Measurements from ENCODE around the gene ZNF766. TPM values are rescaled to one million over a fixed set of nuclear protein-coding genes. Genes with fewer than 3 reads are reported as not detected.

The ZNF766 gene
- total RNA-seq, 1 experiment from 2014 or later: 32.9 TPM

DNA sequence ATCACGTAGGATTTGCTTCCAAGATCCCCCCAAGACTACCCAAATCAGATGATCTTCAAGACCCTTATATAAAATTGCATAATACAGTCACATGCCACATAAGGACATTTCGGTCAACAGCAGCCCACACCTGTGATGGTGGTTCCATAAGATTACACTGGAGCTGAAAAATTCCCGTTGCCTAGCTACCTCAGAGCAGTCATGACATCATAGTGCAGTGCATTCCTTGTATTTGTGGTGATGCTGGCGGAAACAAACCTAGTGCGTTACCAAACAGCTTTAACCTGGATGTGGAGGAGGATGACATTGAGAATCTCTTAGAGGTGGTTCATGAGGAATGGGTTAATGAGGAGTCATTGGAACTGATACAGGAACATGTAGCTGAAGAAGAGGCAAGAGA, 4.8 kb downstream of the ZNF766 start (continued):
- TF ChIP-seq, protein P1, sequence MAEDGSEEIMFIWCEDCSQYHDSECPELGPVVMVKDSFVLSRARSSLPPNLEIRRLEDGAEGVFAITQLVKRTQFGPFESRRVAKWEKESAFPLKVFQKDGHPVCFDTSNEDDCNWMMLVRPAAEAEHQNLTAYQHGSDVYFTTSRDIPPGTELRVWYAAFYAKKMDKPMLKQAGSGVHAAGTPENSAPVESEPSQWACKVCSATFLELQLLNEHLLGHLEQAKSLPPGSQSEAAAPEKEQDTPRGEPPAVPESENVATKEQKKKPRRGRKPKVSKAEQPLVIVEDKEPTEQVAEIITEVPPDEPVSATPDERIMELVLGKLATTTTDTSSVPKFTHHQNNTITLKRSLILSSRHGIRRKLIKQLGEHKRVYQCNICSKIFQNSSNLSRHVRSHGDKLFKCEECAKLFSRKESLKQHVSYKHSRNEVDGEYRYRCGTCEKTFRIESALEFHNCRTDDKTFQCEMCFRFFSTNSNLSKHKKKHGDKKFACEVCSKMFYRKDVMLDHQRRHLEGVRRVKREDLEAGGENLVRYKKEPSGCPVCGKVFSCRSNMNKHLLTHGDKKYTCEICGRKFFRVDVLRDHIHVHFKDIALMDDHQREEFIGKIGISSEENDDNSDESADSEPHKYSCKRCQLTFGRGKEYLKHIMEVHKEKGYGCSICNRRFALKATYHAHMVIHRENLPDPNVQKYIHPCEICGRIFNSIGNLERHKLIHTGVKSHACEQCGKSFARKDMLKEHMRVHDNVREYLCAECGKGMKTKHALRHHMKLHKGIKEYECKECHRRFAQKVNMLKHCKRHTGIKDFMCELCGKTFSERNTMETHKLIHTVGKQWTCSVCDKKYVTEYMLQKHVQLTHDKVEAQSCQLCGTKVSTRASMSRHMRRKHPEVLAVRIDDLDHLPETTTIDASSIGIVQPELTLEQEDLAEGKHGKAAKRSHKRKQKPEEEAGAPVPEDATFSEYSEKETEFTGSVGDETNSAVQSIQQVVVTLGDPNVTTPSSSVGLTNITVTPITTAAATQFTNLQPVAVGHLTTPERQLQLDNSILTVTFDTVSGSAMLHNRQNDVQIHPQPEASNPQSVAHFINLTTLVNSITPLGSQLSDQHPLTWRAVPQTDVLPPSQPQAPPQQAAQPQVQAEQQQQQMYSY (CRISPR knock-in tag; IDR thresholded peaks at IDR 0.05): no peak
- no peak for TF ChIP-seq ZBTB21 (CRISPR knock-in tag; IDR thresholded peaks at IDR 0.05; ENCODE audit: borderline replicate concordance)

DNA sequence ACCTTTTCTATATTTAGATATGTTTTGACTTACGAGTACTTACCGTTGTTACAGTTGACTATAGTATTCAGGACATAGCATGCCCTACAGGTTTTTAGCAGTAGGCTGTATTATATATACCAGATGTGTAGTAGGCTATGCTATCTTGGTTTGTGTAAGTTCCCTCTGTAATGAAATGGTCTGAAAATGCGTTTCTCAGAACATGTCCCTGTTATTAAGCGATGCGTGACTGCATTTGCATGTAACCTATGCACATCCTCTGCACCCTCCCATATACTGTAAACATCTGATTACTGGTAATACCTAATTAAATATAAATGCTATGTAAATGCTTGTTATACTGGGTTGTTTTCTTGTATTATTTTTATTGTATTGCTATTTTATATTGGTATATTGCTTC, 6.6 kb downstream of the ZNF766 start:
- ATAC-seq: no peak
- Mint-ChIP-seq H3K27ac (no peak overlapping the region), H3K36me3 (peaks cover 47% of the 10 kb centered on the region), H3K4me3 (no peak overlapping the region), H3K9me3 (peaks cover 20% of the 10 kb centered on the region), H3K4me1 (peaks cover 41% of the 10 kb centered on the region), H3K27me3 (ENCODE audit: low read depth) (no peaks in the 10 kb centered on the region; the same call in 1 of the 2 replicates)
- POLR2A ChIA-PET: no interaction called here
- no peak for DNase-seq (ENCODE audit: low spot score)
- no peak for TF ChIP-seq SOX15 (CRISPR knock-in tag; IDR thresholded peaks at IDR 0.05)
- TF ChIP-seq ZNF263 (CRISPR knock-in tag; IDR thresholded peaks at IDR 0.05; ENCODE audit: low read depth): no peak
- TF ChIP-seq, protein P2, sequence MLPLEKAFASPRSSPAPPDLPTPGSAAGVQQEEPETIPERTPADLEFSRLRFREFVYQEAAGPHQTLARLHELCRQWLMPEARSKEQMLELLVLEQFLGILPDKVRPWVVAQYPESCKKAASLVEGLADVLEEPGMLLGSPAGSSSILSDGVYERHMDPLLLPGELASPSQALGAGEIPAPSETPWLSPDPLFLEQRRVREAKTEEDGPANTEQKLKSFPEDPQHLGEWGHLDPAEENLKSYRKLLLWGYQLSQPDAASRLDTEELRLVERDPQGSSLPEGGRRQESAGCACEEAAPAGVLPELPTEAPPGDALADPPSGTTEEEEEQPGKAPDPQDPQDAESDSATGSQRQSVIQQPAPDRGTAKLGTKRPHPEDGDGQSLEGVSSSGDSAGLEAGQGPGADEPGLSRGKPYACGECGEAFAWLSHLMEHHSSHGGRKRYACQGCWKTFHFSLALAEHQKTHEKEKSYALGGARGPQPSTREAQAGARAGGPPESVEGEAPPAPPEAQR (CRISPR knock-in tag; IDR thresholded peaks at IDR 0.05): no peak
- TF ChIP-seq ETV6 (CRISPR knock-in tag; IDR thresholded peaks at IDR 0.05): no peak
- TF ChIP-seq, protein P3, sequence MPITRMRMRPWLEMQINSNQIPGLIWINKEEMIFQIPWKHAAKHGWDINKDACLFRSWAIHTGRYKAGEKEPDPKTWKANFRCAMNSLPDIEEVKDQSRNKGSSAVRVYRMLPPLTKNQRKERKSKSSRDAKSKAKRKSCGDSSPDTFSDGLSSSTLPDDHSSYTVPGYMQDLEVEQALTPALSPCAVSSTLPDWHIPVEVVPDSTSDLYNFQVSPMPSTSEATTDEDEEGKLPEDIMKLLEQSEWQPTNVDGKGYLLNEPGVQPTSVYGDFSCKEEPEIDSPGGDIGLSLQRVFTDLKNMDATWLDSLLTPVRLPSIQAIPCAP (CRISPR knock-in tag; IDR thresholded peaks at IDR 0.05): no peak
- TF ChIP-seq, protein P4, sequence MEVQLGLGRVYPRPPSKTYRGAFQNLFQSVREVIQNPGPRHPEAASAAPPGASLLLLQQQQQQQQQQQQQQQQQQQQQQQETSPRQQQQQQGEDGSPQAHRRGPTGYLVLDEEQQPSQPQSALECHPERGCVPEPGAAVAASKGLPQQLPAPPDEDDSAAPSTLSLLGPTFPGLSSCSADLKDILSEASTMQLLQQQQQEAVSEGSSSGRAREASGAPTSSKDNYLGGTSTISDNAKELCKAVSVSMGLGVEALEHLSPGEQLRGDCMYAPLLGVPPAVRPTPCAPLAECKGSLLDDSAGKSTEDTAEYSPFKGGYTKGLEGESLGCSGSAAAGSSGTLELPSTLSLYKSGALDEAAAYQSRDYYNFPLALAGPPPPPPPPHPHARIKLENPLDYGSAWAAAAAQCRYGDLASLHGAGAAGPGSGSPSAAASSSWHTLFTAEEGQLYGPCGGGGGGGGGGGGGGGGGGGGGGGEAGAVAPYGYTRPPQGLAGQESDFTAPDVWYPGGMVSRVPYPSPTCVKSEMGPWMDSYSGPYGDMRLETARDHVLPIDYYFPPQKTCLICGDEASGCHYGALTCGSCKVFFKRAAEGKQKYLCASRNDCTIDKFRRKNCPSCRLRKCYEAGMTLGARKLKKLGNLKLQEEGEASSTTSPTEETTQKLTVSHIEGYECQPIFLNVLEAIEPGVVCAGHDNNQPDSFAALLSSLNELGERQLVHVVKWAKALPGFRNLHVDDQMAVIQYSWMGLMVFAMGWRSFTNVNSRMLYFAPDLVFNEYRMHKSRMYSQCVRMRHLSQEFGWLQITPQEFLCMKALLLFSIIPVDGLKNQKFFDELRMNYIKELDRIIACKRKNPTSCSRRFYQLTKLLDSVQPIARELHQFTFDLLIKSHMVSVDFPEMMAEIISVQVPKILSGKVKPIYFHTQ (CRISPR knock-in tag; IDR thresholded peaks at IDR 0.05): no peak
- TF ChIP-seq, protein P5, sequence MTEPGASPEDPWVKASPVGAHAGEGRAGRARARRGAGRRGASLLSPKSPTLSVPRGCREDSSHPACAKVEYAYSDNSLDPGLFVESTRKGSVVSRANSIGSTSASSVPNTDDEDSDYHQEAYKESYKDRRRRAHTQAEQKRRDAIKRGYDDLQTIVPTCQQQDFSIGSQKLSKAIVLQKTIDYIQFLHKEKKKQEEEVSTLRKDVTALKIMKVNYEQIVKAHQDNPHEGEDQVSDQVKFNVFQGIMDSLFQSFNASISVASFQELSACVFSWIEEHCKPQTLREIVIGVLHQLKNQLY (CRISPR knock-in tag; IDR thresholded peaks at IDR 0.05): no peak
- CTCF ChIA-PET: no interaction called here

DNA sequence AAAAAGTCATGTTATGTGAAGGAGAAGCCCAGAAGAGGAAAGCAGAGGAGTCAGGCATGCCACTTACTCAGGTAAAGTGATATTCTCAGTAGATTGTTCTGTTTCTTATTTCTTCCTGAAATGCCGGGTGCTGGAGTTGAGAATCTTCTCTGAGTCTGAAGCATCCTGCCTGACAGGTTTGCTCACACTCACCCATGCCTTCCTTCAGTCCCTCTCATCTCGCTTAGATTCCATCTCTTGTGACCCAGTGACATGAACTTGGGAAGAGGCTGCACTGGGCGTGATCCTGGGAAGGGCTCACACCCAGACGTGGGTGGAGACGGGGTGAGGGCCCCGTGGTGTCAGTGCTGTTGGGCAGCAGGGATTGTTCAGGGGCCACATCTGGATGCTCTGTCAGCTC, 8.1 kb downstream of the ZNF766 start:
- Mint-ChIP-seq H3K4me1 (peaks cover 33% of the 10 kb centered on the region), H3K27me3 (ENCODE audit: low read depth) (no peaks in the 10 kb centered on the region; the same call in 1 of the 2 replicates), H3K27ac (peak overlapping the region; percentile 38; the same call in 1 of the 2 replicates), H3K4me3 (no peak overlapping the region), H3K9me3 (peaks cover 20% of the 10 kb centered on the region), H3K36me3 (peaks cover 35% of the 10 kb centered on the region)
- ATAC-seq: no peak
- ChIA-PET CTCF (interaction anchor here (0.9 kb wide), 1 partner anchor 74 kb away, joined by 5 read pairs; no protein-coding TSS in a partner anchor), POLR2A (no interaction called here)
- DNase-seq (ENCODE audit: low spot score): no peak
- TF ChIP-seq ZBTB21 (CRISPR knock-in tag; IDR thresholded peaks at IDR 0.05; ENCODE audit: borderline replicate concordance) (no peak), ZNF423 (CRISPR knock-in tag; IDR thresholded peaks at IDR 0.05) (no peak), FOXP1 (CRISPR knock-in tag; IDR thresholded peaks at IDR 0.05; ENCODE audit: borderline replicate concordance) (no peak), JAZF1 (CRISPR knock-in tag; IDR thresholded peaks at IDR 0.05) (no peak), ZNF232 (CRISPR knock-in tag; IDR thresholded peaks at IDR 0.05) (no peak)
- TF ChIP-seq, protein P6, sequence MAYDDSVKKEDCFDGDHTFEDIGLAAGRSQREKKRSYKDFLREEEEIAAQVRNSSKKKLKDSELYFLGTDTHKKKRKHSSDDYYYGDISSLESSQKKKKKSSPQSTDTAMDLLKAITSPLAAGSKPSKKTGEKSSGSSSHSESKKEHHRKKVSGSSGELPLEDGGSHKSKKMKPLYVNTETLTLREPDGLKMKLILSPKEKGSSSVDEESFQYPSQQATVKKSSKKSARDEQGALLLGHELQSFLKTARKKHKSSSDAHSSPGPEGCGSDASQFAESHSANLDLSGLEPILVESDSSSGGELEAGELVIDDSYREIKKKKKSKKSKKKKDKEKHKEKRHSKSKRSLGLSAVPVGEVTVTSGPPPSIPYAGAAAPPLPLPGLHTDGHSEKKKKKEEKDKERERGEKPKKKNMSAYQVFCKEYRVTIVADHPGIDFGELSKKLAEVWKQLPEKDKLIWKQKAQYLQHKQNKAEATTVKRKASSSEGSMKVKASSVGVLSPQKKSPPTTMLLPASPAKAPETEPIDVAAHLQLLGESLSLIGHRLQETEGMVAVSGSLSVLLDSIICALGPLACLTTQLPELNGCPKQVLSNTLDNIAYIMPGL (CRISPR knock-in tag; IDR thresholded peaks at IDR 0.05): no peak
- TF ChIP-seq, protein P7, sequence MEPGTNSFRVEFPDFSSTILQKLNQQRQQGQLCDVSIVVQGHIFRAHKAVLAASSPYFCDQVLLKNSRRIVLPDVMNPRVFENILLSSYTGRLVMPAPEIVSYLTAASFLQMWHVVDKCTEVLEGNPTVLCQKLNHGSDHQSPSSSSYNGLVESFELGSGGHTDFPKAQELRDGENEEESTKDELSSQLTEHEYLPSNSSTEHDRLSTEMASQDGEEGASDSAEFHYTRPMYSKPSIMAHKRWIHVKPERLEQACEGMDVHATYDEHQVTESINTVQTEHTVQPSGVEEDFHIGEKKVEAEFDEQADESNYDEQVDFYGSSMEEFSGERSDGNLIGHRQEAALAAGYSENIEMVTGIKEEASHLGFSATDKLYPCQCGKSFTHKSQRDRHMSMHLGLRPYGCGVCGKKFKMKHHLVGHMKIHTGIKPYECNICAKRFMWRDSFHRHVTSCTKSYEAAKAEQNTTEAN (CRISPR knock-in tag; IDR thresholded peaks at IDR 0.05): no peak
- TF ChIP-seq, protein P8, sequence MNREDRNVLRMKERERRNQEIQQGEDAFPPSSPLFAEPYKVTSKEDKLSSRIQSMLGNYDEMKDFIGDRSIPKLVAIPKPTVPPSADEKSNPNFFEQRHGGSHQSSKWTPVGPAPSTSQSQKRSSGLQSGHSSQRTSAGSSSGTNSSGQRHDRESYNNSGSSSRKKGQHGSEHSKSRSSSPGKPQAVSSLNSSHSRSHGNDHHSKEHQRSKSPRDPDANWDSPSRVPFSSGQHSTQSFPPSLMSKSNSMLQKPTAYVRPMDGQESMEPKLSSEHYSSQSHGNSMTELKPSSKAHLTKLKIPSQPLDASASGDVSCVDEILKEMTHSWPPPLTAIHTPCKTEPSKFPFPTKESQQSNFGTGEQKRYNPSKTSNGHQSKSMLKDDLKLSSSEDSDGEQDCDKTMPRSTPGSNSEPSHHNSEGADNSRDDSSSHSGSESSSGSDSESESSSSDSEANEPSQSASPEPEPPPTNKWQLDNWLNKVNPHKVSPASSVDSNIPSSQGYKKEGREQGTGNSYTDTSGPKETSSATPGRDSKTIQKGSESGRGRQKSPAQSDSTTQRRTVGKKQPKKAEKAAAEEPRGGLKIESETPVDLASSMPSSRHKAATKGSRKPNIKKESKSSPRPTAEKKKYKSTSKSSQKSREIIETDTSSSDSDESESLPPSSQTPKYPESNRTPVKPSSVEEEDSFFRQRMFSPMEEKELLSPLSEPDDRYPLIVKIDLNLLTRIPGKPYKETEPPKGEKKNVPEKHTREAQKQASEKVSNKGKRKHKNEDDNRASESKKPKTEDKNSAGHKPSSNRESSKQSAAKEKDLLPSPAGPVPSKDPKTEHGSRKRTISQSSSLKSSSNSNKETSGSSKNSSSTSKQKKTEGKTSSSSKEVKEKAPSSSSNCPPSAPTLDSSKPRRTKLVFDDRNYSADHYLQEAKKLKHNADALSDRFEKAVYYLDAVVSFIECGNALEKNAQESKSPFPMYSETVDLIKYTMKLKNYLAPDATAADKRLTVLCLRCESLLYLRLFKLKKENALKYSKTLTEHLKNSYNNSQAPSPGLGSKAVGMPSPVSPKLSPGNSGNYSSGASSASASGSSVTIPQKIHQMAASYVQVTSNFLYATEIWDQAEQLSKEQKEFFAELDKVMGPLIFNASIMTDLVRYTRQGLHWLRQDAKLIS (CRISPR knock-in tag; IDR thresholded peaks at IDR 0.05; ENCODE audit: borderline replicate concordance): no peak
